K562 (cell line): Measurements from ENCODE around the gene STOX2.

Experiments used
- ELF1 ChIP-seq: fragments of 200-800 bp; sonication (Bioruptor generic); IDR thresholded peaks from 2 replicates; pipeline ENCODE4 v1.6.1; 2016; ENCODE audit warnings: missing genetic modification characterization, missing compliant biosample characterization
- KLF10 ChIP-seq: fragments of 250-450 bp; sonication (Bioruptor Pico); IDR thresholded peaks from 2 replicates; pipeline ENCODE4 v1.6.1; 2021; ENCODE audit warnings: matching md5 sums
- MLLT1 ChIP-seq, 2 experiments: fragments of 450-650 bp; IDR thresholded peaks; 2 replicates each; pipeline ENCODE4 v1.6.1; 2016
- ZFPM2 ChIP-seq: fragments of 250-450 bp; sonication (Bioruptor Pico); IDR thresholded peaks from 2 replicates; pipeline ENCODE4 v1.5.1; 2022; ENCODE audit warnings: mild to moderate bottlenecking
- ZNF589 ChIP-seq: fragments of 200-800 bp; sonication (Bioruptor generic); IDR thresholded peaks from 2 replicates; pipeline ENCODE4 v1.6.1; 2016; ENCODE audit warnings: low read depth, missing genetic modification characterization, missing compliant biosample characterization
- ZNF764 ChIP-seq: fragments of 250-450 bp; sonication (Bioruptor Pico); IDR thresholded peaks from 2 replicates; pipeline ENCODE4 v1.4.0; 2020; ENCODE audit warnings: low read depth, mild to moderate bottlenecking, moderate library complexity

- TF ChIP-seq ZNF589 (CRISPR knock-in tag) (no peak), ZNF764 (no peak), KLF10 (CRISPR knock-in tag) (no peak), ELF1 (tag) (no peak), MLLT1 (IDR thresholded peaks at IDR 0.05) (no peak), ZFPM2 (CRISPR knock-in tag) (no peak)
Observed at GRCh38 chr4:183995570-183995969, 90.5 kb downstream of the STOX2 start.
